T-helper 1 cell treated with Interleukin-12 subunit alpha and Interleukin-12 subunit beta and Interleukin-4 antibody, amounts not matched to agents 30 μg/mL and 1 μg/mL, for 36 hours (primary cell): ENCODE data around the gene DMAP1.
"Not testable (repeated sequence)": the region's sequence is repeated elsewhere in the genome, so short reads cannot be mapped to it uniquely, and the experiment has no call there.

Experiments
- H3K27ac Mint-ChIP-seq: one replicate; pipeline ENCODE4 v1.8.0; 2021; ENCODE audit warnings: mild to moderate bottlenecking, mixed read lengths
- H3K27me3 Mint-ChIP-seq: one replicate; pipeline ENCODE4 v1.8.0; 2021; ENCODE audit warnings: low read depth, mixed read lengths
- H3K36me3 Mint-ChIP-seq: one replicate; pipeline ENCODE4 v1.8.0; 2021; ENCODE audit warnings: low read depth, mixed read lengths
- H3K4me1 Mint-ChIP-seq: one replicate; pipeline ENCODE4 v1.8.0; 2021; ENCODE audit warnings: low read depth, mixed read lengths
- H3K4me3 Mint-ChIP-seq: one replicate; pipeline ENCODE4 v1.8.0; 2021; ENCODE audit warnings: mild to moderate bottlenecking, moderate library complexity, mixed read lengths
- H3K9me3 Mint-ChIP-seq: one replicate; pipeline ENCODE4 v1.8.0; 2021; ENCODE audit warnings: mixed read lengths

DMAP1 gene, protein sequence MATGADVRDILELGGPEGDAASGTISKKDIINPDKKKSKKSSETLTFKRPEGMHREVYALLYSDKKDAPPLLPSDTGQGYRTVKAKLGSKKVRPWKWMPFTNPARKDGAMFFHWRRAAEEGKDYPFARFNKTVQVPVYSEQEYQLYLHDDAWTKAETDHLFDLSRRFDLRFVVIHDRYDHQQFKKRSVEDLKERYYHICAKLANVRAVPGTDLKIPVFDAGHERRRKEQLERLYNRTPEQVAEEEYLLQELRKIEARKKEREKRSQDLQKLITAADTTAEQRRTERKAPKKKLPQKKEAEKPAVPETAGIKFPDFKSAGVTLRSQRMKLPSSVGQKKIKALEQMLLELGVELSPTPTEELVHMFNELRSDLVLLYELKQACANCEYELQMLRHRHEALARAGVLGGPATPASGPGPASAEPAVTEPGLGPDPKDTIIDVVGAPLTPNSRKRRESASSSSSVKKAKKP

GRCh38 chr1:44213222-44214112, at the start of gene DMAP1:
TSS of gene DMAP1 (plus strand) at chr1:44213471. CDS start at chr1:44213754, 283 bp downstream.
- Mint-ChIP-seq H3K4me1 (peaks cover 30% of the 10 kb centered on the region), H3K27me3 (no peaks in the 10 kb centered on the region), H3K4me3 (peak within 1 kb of the TSS; percentile 91), H3K27ac (peak within 1 kb of the TSS; percentile 95), H3K9me3 (no peaks in the 10 kb centered on the region), H3K36me3 (peaks cover 22% of the 10 kb centered on the region)

DNA sequence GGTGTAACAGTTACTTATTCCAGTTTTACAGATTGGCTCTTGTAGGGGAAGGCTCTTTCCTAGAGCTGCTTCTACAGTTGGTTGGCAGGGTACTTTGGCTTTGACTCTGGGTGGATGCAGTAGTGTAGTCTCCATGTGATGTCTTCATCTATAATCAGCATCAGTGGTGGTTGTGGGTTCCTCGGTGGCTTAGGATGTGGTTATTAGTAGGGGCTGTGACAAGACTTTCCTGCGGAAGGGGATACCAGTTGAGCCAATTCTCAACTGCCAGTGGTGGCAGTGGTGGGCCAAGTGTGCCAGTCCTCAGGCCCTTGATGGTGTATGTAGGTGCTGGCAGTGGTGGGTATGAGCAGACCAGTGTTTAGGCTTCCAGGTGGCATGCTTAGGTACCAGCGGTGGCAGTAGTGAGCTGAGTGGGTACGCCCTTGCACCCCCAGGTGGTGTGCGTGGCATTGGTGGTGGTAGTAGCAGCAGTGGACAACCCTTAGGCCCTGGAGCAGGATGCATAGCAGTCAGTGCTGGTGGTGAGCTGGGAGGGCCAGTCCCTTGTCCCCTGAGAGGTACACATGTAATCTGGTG, 44.7 kb upstream of the DMAP1 start:
- Mint-ChIP-seq H3K4me1 (no peaks in the 10 kb centered on the region), H3K4me3 (no peak overlapping the region), H3K9me3 (peaks cover 8% of the 10 kb centered on the region), H3K36me3 (no peaks in the 10 kb centered on the region), H3K27me3 (peaks cover 8% of the 10 kb centered on the region), H3K27ac (no peak overlapping the region)

GRCh38 chr1:44170281-44170823, 42.9 kb upstream of the DMAP1 start:
- Mint-ChIP-seq H3K9me3 (peaks cover 12% of the 10 kb centered on the region), H3K36me3 (no peaks in the 10 kb centered on the region), H3K27me3 (peaks cover 8% of the 10 kb centered on the region), H3K27ac (no peak overlapping the region), H3K4me1 (no peaks in the 10 kb centered on the region), H3K4me3 (no peak overlapping the region)

GRCh38 chr1:44174630-44175029, 38.6 kb upstream of the DMAP1 start:
- Mint-ChIP-seq H3K4me3 (no peak overlapping the region), H3K36me3 (no peaks in the 10 kb centered on the region), H3K27me3 (peaks cover 7% of the 10 kb centered on the region), H3K4me1 (no peaks in the 10 kb centered on the region), H3K27ac (no peak overlapping the region), H3K9me3 (peaks cover 9% of the 10 kb centered on the region)

DNA sequence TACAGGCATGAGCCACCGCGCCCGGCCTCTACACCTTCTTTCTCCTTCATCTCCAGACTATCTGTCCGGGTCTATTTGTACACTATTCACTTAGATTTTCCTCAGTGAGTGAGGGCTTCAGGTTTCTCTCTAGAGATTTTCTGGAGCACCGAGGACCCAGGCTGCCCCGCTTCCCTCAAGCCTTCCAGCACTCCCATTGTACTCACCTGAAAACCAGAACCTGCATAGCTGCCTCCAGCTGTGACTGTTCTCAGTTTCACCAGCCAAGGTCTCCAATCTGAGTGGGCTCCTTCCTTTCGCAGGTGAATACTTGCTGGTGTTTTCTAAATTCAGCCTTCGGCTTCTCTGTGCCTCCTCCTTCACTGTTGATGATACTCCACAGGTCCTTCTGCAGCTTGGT, 12.9 kb upstream of the DMAP1 start:
- H3K27ac Mint-ChIP-seq = no peak overlapping the region

GRCh38 chr1:44206545-44206944, 6.7 kb upstream of the DMAP1 start:
- H3K9me3 Mint-ChIP-seq, H3K4me1 Mint-ChIP-seq, H3K36me3 Mint-ChIP-seq, H3K27me3 Mint-ChIP-seq, H3K27ac Mint-ChIP-seq, H3K4me3 Mint-ChIP-seq: not testable (repeated sequence)

More for the DNA sequence above, 12.9 kb upstream of the DMAP1 start:
- Mint-ChIP-seq H3K4me3 (no peak overlapping the region), H3K4me1 (no peaks in the 10 kb centered on the region), H3K27me3 (no peaks in the 10 kb centered on the region), H3K9me3 (no peaks in the 10 kb centered on the region), H3K36me3 (no peaks in the 10 kb centered on the region)

GRCh38 chr1:44208226-44208625, 5.0 kb upstream of the DMAP1 start:
- Mint-ChIP-seq H3K4me1 (peaks cover 10% of the 10 kb centered on the region), H3K9me3 (no peaks in the 10 kb centered on the region), H3K27me3 (no peaks in the 10 kb centered on the region), H3K36me3 (peaks cover 2% of the 10 kb centered on the region), H3K4me3 (no peak overlapping the region), H3K27ac (no peak overlapping the region)

DNA sequence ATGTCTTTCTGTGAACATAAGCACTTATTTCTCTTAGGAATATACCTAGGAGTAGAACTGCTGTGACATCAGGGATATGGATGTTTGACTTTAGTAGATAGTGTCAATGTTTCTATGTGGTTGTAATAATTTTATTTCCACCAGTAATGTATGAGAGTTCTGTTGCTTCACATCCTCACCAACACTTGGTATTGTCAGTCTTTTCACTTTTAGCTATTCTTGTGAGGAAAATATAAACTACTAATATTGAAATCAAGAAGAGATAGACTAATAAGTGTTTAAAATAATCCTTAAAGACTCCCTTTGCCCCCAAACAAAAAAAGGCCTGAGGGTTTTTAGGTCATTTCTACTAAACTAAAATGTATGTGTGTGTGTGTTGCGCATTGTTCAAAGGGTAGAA, 2.7 kb upstream of the DMAP1 start:
- no peak overlapping the region for H3K4me3 Mint-ChIP-seq
- no peaks in the 10 kb centered on the region for H3K9me3 Mint-ChIP-seq
- peaks cover 26% of the 10 kb centered on the region for H3K4me1 Mint-ChIP-seq
- H3K27ac Mint-ChIP-seq = no peak overlapping the region
- H3K36me3 Mint-ChIP-seq = peaks cover 12% of the 10 kb centered on the region
- no peaks in the 10 kb centered on the region for H3K27me3 Mint-ChIP-seq

GRCh38 chr1:44212355-44213221, 683 bp upstream of the DMAP1 start:
- no peaks in the 10 kb centered on the region for H3K27me3 Mint-ChIP-seq

GRCh38 chr1:44217809-44218410, 4.6 kb downstream of the DMAP1 start:
- peaks cover 32% of the 10 kb centered on the region for H3K36me3 Mint-ChIP-seq
- H3K4me3 Mint-ChIP-seq = no peak overlapping the region
- no peaks in the 10 kb centered on the region for H3K9me3 Mint-ChIP-seq
- peaks cover 22% of the 10 kb centered on the region for H3K4me1 Mint-ChIP-seq
- no peaks in the 10 kb centered on the region for H3K27me3 Mint-ChIP-seq
- no peak overlapping the region for H3K27ac Mint-ChIP-seq

More at GRCh38 chr1:44212355-44213221, 683 bp upstream of the DMAP1 start:
- peaks cover 19% of the 10 kb centered on the region for H3K36me3 Mint-ChIP-seq
- H3K9me3 Mint-ChIP-seq = no peaks in the 10 kb centered on the region
- H3K4me3 Mint-ChIP-seq = peak overlapping the region; percentile 91
- peak overlapping the region; percentile 95 for H3K27ac Mint-ChIP-seq
- H3K4me1 Mint-ChIP-seq = peaks cover 30% of the 10 kb centered on the region

DNA sequence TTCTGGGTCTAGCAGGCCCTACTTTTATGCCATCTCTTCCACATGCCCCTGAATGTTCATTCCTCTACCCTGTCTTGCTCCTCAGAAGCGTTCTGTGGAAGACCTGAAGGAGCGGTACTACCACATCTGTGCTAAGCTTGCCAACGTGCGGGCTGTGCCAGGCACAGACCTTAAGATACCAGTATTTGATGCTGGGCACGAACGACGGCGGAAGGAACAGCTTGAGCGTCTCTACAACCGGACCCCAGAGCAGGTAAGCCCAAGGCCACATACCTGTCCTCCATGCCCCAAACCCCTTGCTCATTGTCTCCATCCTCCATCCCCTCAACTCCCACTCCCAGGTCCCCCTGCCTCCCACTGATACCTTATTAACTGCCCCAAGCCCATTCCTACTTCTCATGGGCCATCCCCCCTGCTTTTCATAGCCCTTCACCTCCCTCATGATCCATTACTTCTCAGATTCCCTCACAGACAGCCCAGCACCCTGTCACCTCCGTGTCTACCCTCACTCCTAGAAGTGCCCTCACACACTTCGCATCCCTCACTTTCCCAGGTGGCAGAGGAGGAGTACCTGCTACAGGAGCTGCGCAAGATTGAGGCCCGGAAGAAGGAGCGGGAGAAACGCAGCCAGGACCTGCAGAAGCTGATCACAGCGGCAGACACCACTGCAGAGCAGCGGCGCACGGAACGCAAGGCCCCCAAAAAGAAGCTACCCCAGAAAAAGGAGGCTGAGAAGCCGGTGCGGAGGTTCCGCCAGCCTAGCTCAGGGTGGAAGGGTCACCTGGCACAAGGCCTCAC, 5.4 kb downstream of the DMAP1 start:
- H3K9me3 Mint-ChIP-seq = no peaks in the 10 kb centered on the region
- H3K27me3 Mint-ChIP-seq = no peaks in the 10 kb centered on the region
- H3K27ac Mint-ChIP-seq = no peak overlapping the region
- H3K36me3 Mint-ChIP-seq = peaks cover 31% of the 10 kb centered on the region
- H3K4me1 Mint-ChIP-seq = peaks cover 20% of the 10 kb centered on the region
- peak overlapping the region; percentile 31 for H3K4me3 Mint-ChIP-seq

GRCh38 chr1:44219301-44219626, 6.0 kb downstream of the DMAP1 start:
- Mint-ChIP-seq H3K27ac (no peak overlapping the region), H3K4me3 (no peak overlapping the region), H3K36me3 (peaks cover 27% of the 10 kb centered on the region), H3K27me3 (no peaks in the 10 kb centered on the region), H3K9me3 (no peaks in the 10 kb centered on the region), H3K4me1 (peaks cover 16% of the 10 kb centered on the region)
